GM12878 (cell line): ENCODE data around the gene QSOX1. TPM values are rescaled to one million over a fixed set of nuclear protein-coding genes. Genes with fewer than 3 reads are reported as not detected.

Source experiments
- ATAC-seq: fragments of 200-7000 bp; cut with Tn5 transposase; 3 replicates; pipeline ENCODE4 v1.9.1; 2020; ENCODE audit warnings: mild to moderate bottlenecking, moderate library complexity
- BruUV-seq: library from RNA; stranded (reverse); fragments of 400-500 nt; replicated peaks from 2 replicates; lab custom pipeline; 2021; lab: Mats Ljungman, UMichigan
- CTCF ChIA-PET: fragments of 300-600 bp; sonication (Branson Sonifier 250); formaldehyde crosslinking; extraction: SDS; loops from one replicate; lab custom pipeline; 2021; ENCODE audit warnings: inconsistent platforms; lab: Yijun Ruan, JAX
- POLR2A ChIA-PET: fragments of 350-600 bp; formaldehyde crosslinking; extraction: SDS; loops from one replicate; lab custom pipeline; 2021; ENCODE audit warnings: inconsistent platforms; lab: Charles Lee
- RAD21 ChIA-PET: fragments of 300-600 bp; sonication (Branson Sonifier 250); formaldehyde crosslinking; loops from one replicate; lab custom pipeline; 2023; ENCODE audit warnings: antibody characterized with exemption; ENCODE audit not compliant: unreplicated experiment; lab: Charles Lee
- SMC1A ChIA-PET: fragments of 300-600 bp; sonication (Branson Sonifier 250); formaldehyde crosslinking; loops from one replicate; lab custom pipeline; 2023; ENCODE audit not compliant: unreplicated experiment, uncharacterized antibody; lab: Charles Lee
- DNase-seq: peaks from one replicate; pipeline ENCODE4 v3.0.0-alpha.2; 2011; ENCODE audit warnings: low read depth, low spot score
- FAIRE-seq: peaks from 3 replicates; lab custom pipeline; 2011; peaks lifted over from hg19 to GRCh38; lab: Jason Lieb, UNC
- H2AFZ ChIP-seq: 2 replicates; pipeline ENCODE4 v1.6.0; 2011; ENCODE audit warnings: low read depth, low read length, control low read depth; ENCODE audit not compliant: control insufficient read depth
- H3K27ac ChIP-seq: 2 replicates; pipeline ENCODE4 v1.5.1; 2011; ENCODE audit warnings: control low read depth; ENCODE audit not compliant: control insufficient read depth, insufficient read depth
- H3K27me3 ChIP-seq, 2 experiments: replicated peaks in 1 of 2; 2 replicates each; pipeline versions ENCODE4 v1.6.0 to v1.6.1; 2011; ENCODE audit warnings: low read length in 1 of 2; ENCODE audit not compliant: control insufficient read depth in 2 of 2, insufficient read depth in 2 of 2
- H3K36me3 ChIP-seq, 2 experiments: 2 replicates each; pipeline ENCODE4 v1.5.1; 2011; ENCODE audit warnings: low read length in 1 of 2; ENCODE audit not compliant: control insufficient read depth in 2 of 2, insufficient read depth in 2 of 2
- H3K4me1 ChIP-seq: 2 replicates; pipeline ENCODE4 v1.6.1; 2011; ENCODE audit warnings: mild to moderate bottlenecking, low read length, moderate library complexity, mixed read lengths; ENCODE audit not compliant: control insufficient read depth, insufficient read depth
- H3K4me2 ChIP-seq: 2 replicates; pipeline ENCODE4 v1.6.0; 2011; ENCODE audit warnings: control low read depth; ENCODE audit not compliant: control insufficient read depth, insufficient read depth
- H3K4me3 ChIP-seq: fragments of 200-600 bp; sonication (generic); 2 replicates; pipeline ENCODE4 v1.5.1; 2016
- H3K79me2 ChIP-seq: 2 replicates; pipeline ENCODE4 v1.6.0; 2011; ENCODE audit warnings: low read length; ENCODE audit not compliant: control insufficient read depth, insufficient read depth
- H3K9ac ChIP-seq: 2 replicates; pipeline ENCODE4 v1.8.0; 2011; ENCODE audit warnings: low read length, control low read depth, mixed read lengths; ENCODE audit not compliant: control insufficient read depth, insufficient read depth
- H3K9me3 ChIP-seq: replicated peaks from 3 replicates; pipeline ENCODE4 v1.5.1; 2011; ENCODE audit warnings: mild to moderate bottlenecking, low read length; ENCODE audit not compliant: control insufficient read depth, insufficient read depth
- H4K20me1 ChIP-seq: 2 replicates; pipeline ENCODE4 v1.6.0; 2011; ENCODE audit not compliant: control insufficient read depth, insufficient read depth
- IKZF2 ChIP-seq, 2 experiments: fragments of 450-650 bp; IDR thresholded peaks; 2 replicates each; pipeline ENCODE4 v1.6.1; 2017; ENCODE audit warnings: mild to moderate bottlenecking in 2 of 2, moderate library complexity in 2 of 2
- JUND ChIP-seq: IDR thresholded peaks from 2 replicates; pipeline ENCODE4 v1.6.1; 2012; ENCODE audit warnings: low read depth, mild to moderate bottlenecking, low read length, improper control_type of control experiment, moderate library complexity
- SREBF1 ChIP-seq: IDR thresholded peaks from 2 replicates; pipeline ENCODE4 v1.6.1; 2012; ENCODE audit warnings: mild to moderate bottlenecking, low read length
- SREBF2 ChIP-seq: IDR thresholded peaks from 2 replicates; pipeline ENCODE4 v1.6.1; 2012; ENCODE audit warnings: mild to moderate bottlenecking, low read length
- TARDBP ChIP-seq: IDR thresholded peaks from 2 replicates; pipeline ENCODE4 v1.6.1; 2016; ENCODE audit warnings: borderline replicate concordance
- whole genome bisulfite sequencing: methylation state at CpG from one replicate; pipeline ENCODE4 v1.1.6; 2016; ENCODE audit warnings: low lambda C conversion rate; ENCODE audit not compliant: insufficient replicate concordance, insufficient coverage; ENCODE audit errors: missing lambda C conversion rate; 5-methylcytosine and 5-hydroxymethylcytosine counted together
- in situ Hi-C: fragments of 300-500 bp; cut with MboI; formaldehyde crosslinking; loops from 9 replicates; pipeline ENCODE4 v1.14.3; 2018; ENCODE audit warnings: mixed read lengths
- intact Hi-C: fragments of 100-400 bp; cut with micrococcal nuclease; formaldehyde crosslinking; loops from one replicate; pipeline ENCODE4 v1.14.2; 2022; ENCODE audit not compliant: unreplicated experiment
- polyA plus RNA-seq, 11 experiments: library from polyadenylated mRNA; depleted of rRNA in 4 of 11; unstranded in 6 of 11; stranded (reverse) in 5 of 11; fragments of >200 nt; fragmentation: Nextera tagmentation in 4 of 11; fragmentation: Illumina TruSeq in 1 of 11; extraction: Ambion mirVana in 4 of 11; extraction: Trizol in 1 of 11; gene quantifications; 1 replicate in 1 of 11; 2 replicates in 10 of 11; pipeline versions ENCODE4 v1.2.1 to v1.2.3, GENCODE V29; 2011 to 2016; ENCODE audit warnings: inconsistent platforms in 2 of 11, missing spikeins in 2 of 11, low read depth in 1 of 11
- total RNA-seq, 4 experiments: library from RNA; depleted of rRNA in 3 of 4; stranded (reverse); fragments of >200 nt in 3 of 4; fragmentation: Illumina TruSeq in 1 of 4; extraction: Trizol in 1 of 4; gene quantifications; 2 replicates each; pipeline versions ENCODE4 v1.2.1 to v1.2.3, GENCODE V29; 2013 to 2021
- TF ChIP-seq, protein P1 (sequence below): fragments of 450-650 bp; IDR thresholded peaks from 2 replicates; pipeline ENCODE4 v1.6.1; 2018; ENCODE audit warnings: borderline replicate concordance, mild to moderate bottlenecking; ENCODE audit not compliant: partially characterized antibody
- TF ChIP-seq, protein P2 (sequence below): fragments of 450-650 bp; IDR thresholded peaks from 2 replicates; pipeline ENCODE4 v1.6.1; 2016; ENCODE audit warnings: mild to moderate bottlenecking
- TF ChIP-seq, protein P3 (sequence below): fragments of 150-350 bp; IDR thresholded peaks from 2 replicates; pipeline ENCODE4 v1.6.1; 2014; ENCODE audit warnings: mild to moderate bottlenecking, low read depth, low read length
- TF ChIP-seq, protein P4 (sequence below), 3 experiments: IDR thresholded peaks in 2 of 3; conservative IDR thresholded peaks in 1 of 3; 2 replicates each; pipeline ENCODE4 v1.5.1; 2011; ENCODE audit warnings: low read depth in 3 of 3, low read length in 3 of 3, mild to moderate bottlenecking in 3 of 3, control low read depth in 2 of 3, moderate library complexity in 2 of 3, inconsistent platforms in 1 of 3, mixed read lengths in 1 of 3; ENCODE audit not compliant: control insufficient read depth in 2 of 3, insufficient read depth in 1 of 3; ENCODE audit errors: extremely low read depth in 1 of 3
- TF ChIP-seq, protein P5 (sequence below): fragments of 450-650 bp; IDR thresholded peaks from 2 replicates; pipeline ENCODE4 v1.6.1; 2017; ENCODE audit warnings: mild to moderate bottlenecking

QSOX1 gene
- total and polyA plus RNA-seq, 10 of the 15 experiments (the other 5 are each of a cell fraction or from before 2014, with no cell fraction given): 1.8 to 31.3 (median 11.2) TPM

DNA sequence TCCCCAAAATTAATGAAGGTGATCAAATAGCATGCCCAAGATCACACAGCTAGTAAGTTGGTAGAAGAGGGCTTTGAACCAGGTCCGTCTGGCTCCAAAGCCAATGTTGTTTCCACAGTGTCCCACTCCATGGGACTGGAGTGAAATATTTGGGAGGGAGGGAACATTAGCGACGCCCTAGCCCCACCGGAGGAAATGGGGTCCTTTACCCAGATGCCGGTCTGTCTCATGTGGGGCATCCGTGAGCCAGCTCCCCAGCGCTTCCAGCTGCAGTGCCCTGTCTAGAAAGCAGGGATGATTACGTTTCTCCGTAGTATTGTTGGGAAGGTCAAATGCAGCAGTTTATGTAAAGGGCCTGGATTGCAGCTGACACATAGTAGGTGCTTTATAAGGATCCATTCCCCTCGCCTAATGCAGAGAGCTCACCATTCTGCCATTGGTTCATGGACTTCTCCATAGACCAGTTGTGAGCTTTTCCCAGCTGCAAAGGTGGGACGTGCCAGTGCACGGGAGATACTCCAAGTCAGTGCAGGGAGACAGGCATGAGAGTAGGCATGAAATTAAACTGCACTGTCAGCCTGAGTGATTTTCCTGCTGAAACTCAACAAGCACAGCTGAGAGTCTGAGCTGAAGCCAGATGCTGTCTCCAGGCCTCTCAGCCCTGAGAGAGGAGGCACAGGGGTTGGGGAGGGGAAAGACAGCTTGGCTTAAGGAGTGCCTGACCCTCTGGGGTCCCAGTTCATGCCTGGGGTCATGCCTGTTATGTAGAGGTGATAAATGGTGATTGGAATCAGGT lies 24.7 kb downstream of the QSOX1 start:
- no peaks in the 10 kb centered on the region for H3K79me2 ChIP-seq
- no peak for DNase-seq
- H3K27ac ChIP-seq: no peak overlapping the region
- no peaks in the 10 kb centered on the region for H3K9me3 ChIP-seq
- no peak overlapping the region for H2AFZ ChIP-seq
- H3K27me3 ChIP-seq: no peaks in the 10 kb centered on the region
- WGBS: 65% methylated on average over 12 of the region's 12 CpGs
- intact Hi-C loops (loop anchor here (2.0 to 5.0 kb wide), 3 partner anchors 87 to 473 kb away; no protein-coding TSS in a partner anchor), in situ Hi-C loops (loop anchor here (5.0 kb wide), 2 partner anchors 307 to 472 kb away; no protein-coding TSS in a partner anchor)
- no peaks in the 10 kb centered on the region for H4K20me1 ChIP-seq
- ChIA-PET POLR2A (interaction anchor here (0.5 to 1.0 kb wide), 4 partner anchors 26 to 473 kb away, joined by 3 to 4 read pairs (median 3); no protein-coding TSS in a partner anchor), RAD21 (interaction anchor here (0.5 to 3.4 kb wide), 32 partner anchors 9 to 1636 kb away, joined by 3 to 41 read pairs (median 4); partner anchors contain the start of gene TOR1AIP2), CTCF (interaction anchor here (0.6 to 4.2 kb wide), 77 partner anchors 10 to 502 kb away, joined by 3 to 91 read pairs (median 4); partner anchors contain the start of gene QSOX1), SMC1A (interaction anchor here (0.5 to 2.8 kb wide), 30 partner anchors 8 to 1692 kb away, joined by 3 to 17 read pairs (median 4); partner anchors contain the start of gene TOR1AIP2)
- peaks cover 0 to 3% of the 10 kb centered on the region in 2 experiments; a peak in 2 of 4 replicates for H3K36me3 ChIP-seq
- H3K4me3 ChIP-seq: no peak overlapping the region
- no TSS peak for BruUV-seq
- FAIRE-seq: no peak
- no peak overlapping the region for H3K9ac ChIP-seq
- no peak; the same call in 2 of the 3 replicates for ATAC-seq
- no peaks in the 10 kb centered on the region for H3K4me1 ChIP-seq
- H3K4me2 ChIP-seq: no peak overlapping the region
- TF ChIP-seq, protein P1, sequence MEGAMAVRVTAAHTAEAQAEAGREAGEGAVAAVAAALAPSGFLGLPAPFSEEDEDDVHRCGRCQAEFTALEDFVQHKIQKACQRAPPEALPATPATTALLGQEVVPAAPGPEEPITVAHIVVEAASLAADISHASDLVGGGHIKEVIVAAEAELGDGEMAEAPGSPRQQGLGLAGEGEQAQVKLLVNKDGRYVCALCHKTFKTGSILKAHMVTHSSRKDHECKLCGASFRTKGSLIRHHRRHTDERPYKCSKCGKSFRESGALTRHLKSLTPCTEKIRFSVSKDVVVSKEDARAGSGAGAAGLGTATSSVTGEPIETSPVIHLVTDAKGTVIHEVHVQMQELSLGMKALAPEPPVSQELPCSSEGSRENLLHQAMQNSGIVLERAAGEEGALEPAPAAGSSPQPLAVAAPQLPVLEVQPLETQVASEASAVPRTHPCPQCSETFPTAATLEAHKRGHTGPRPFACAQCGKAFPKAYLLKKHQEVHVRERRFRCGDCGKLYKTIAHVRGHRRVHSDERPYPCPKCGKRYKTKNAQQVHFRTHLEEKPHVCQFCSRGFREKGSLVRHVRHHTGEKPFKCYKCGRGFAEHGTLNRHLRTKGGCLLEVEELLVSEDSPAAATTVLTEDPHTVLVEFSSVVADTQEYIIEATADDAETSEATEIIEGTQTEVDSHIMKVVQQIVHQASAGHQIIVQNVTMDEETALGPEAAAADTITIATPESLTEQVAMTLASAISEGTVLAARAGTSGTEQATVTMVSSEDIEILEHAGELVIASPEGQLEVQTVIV: no peak
- TF ChIP-seq, protein P2, sequence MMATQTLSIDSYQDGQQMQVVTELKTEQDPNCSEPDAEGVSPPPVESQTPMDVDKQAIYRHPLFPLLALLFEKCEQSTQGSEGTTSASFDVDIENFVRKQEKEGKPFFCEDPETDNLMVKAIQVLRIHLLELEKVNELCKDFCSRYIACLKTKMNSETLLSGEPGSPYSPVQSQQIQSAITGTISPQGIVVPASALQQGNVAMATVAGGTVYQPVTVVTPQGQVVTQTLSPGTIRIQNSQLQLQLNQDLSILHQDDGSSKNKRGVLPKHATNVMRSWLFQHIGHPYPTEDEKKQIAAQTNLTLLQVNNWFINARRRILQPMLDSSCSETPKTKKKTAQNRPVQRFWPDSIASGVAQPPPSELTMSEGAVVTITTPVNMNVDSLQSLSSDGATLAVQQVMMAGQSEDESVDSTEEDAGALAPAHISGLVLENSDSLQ: no peak
- TF ChIP-seq JUND (no peak), SREBF2 (no peak), IKZF2 (IDR thresholded peaks at IDR 0.05) (no peak), SREBF1 (no peak), TARDBP (no peak)
- TF ChIP-seq, protein P3, sequence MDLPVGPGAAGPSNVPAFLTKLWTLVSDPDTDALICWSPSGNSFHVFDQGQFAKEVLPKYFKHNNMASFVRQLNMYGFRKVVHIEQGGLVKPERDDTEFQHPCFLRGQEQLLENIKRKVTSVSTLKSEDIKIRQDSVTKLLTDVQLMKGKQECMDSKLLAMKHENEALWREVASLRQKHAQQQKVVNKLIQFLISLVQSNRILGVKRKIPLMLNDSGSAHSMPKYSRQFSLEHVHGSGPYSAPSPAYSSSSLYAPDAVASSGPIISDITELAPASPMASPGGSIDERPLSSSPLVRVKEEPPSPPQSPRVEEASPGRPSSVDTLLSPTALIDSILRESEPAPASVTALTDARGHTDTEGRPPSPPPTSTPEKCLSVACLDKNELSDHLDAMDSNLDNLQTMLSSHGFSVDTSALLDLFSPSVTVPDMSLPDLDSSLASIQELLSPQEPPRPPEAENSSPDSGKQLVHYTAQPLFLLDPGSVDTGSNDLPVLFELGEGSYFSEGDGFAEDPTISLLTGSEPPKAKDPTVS: no peak
- TF ChIP-seq, protein P4, sequence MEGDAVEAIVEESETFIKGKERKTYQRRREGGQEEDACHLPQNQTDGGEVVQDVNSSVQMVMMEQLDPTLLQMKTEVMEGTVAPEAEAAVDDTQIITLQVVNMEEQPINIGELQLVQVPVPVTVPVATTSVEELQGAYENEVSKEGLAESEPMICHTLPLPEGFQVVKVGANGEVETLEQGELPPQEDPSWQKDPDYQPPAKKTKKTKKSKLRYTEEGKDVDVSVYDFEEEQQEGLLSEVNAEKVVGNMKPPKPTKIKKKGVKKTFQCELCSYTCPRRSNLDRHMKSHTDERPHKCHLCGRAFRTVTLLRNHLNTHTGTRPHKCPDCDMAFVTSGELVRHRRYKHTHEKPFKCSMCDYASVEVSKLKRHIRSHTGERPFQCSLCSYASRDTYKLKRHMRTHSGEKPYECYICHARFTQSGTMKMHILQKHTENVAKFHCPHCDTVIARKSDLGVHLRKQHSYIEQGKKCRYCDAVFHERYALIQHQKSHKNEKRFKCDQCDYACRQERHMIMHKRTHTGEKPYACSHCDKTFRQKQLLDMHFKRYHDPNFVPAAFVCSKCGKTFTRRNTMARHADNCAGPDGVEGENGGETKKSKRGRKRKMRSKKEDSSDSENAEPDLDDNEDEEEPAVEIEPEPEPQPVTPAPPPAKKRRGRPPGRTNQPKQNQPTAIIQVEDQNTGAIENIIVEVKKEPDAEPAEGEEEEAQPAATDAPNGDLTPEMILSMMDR (IDR thresholded peaks at IDR 0.05 in 2 of 3, conservative IDR thresholded peaks at IDR 0.05 in 1 of 3; ENCODE audit: control insufficient read depth in 2 of 3, extremely low read depth in 1 of 3, insufficient read depth in 1 of 3, low read depth in 3 of 3, low read length in 3 of 3): no peak
- TF ChIP-seq, protein P5, sequence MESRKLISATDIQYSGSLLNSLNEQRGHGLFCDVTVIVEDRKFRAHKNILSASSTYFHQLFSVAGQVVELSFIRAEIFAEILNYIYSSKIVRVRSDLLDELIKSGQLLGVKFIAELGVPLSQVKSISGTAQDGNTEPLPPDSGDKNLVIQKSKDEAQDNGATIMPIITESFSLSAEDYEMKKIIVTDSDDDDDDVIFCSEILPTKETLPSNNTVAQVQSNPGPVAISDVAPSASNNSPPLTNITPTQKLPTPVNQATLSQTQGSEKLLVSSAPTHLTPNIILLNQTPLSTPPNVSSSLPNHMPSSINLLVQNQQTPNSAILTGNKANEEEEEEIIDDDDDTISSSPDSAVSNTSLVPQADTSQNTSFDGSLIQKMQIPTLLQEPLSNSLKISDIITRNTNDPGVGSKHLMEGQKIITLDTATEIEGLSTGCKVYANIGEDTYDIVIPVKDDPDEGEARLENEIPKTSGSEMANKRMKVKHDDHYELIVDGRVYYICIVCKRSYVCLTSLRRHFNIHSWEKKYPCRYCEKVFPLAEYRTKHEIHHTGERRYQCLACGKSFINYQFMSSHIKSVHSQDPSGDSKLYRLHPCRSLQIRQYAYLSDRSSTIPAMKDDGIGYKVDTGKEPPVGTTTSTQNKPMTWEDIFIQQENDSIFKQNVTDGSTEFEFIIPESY: no peak
